WTC11 (cell line): ENCODE results near the gene UBL7. TPM values are rescaled to one million over a fixed set of nuclear protein-coding genes. Genes with fewer than 3 reads are reported as not detected.

ENCODE experiments used
- ATAC-seq: fragments of 200-7000 bp; cut with Tn5 transposase; 2 replicates; pipeline ENCODE4 v1.10.0; 2021; ENCODE audit warnings: mild to moderate bottlenecking, moderate library complexity
- CTCF ChIA-PET: fragments of 300-600 bp; sonication (Branson Sonifier 250); formaldehyde crosslinking; loops from one replicate; lab custom pipeline; 2021; ENCODE audit warnings: antibody characterized with exemption; lab: Charles Lee
- POLR2A ChIA-PET: fragments of 350-600 bp; sonication (Branson Sonifier 250); formaldehyde crosslinking; loops from one replicate; lab custom pipeline; 2021; ENCODE audit warnings: antibody characterized with exemption; lab: Charles Lee
- DNase-seq: peaks from one replicate; pipeline ENCODE4 v3.0.0; 2021; ENCODE audit warnings: low spot score
- H3K27ac Mint-ChIP-seq: 2 replicates; pipeline ENCODE4 v1.8.0; 2021; ENCODE audit warnings: mixed read lengths
- H3K27me3 Mint-ChIP-seq: 2 replicates; pipeline ENCODE4 v1.8.0; 2021; ENCODE audit warnings: low read depth, mild to moderate bottlenecking, moderate library complexity, mixed read lengths
- H3K36me3 Mint-ChIP-seq: 2 replicates; pipeline ENCODE4 v1.8.0; 2021; ENCODE audit warnings: mixed read lengths
- H3K4me1 Mint-ChIP-seq: 2 replicates; pipeline ENCODE4 v1.8.0; 2022; ENCODE audit warnings: mixed read lengths
- H3K4me3 Mint-ChIP-seq: 2 replicates; pipeline ENCODE4 v1.8.0; 2021; ENCODE audit warnings: mild to moderate bottlenecking, moderate library complexity, mixed read lengths
- H3K9me3 Mint-ChIP-seq: 2 replicates; pipeline ENCODE4 v1.8.0; 2021; ENCODE audit warnings: mixed read lengths
- ATF1 ChIP-seq: sonication (generic); formaldehyde crosslinking; IDR thresholded peaks from 2 replicates; pipeline ENCODE4 v1.8.1; 2023; ENCODE audit warnings: mild to moderate bottlenecking, moderate library complexity, missing genetic modification reagents
- ATF6 ChIP-seq: sonication (generic); formaldehyde crosslinking; IDR thresholded peaks from 2 replicates; pipeline ENCODE4 v1.8.1; 2023; ENCODE audit warnings: mild to moderate bottlenecking, missing genetic modification reagents
- CBFB ChIP-seq: sonication (generic); formaldehyde crosslinking; IDR thresholded peaks from 2 replicates; pipeline ENCODE4 v1.8.1; 2022; ENCODE audit warnings: mild to moderate bottlenecking, low read depth, missing genetic modification reagents
- ELF4 ChIP-seq: sonication (generic); formaldehyde crosslinking; IDR thresholded peaks from 2 replicates; pipeline ENCODE4 v1.8.1; 2022; ENCODE audit warnings: low read depth, mild to moderate bottlenecking, moderate library complexity, missing genetic modification reagents
- EMX1 ChIP-seq: fragments of 250-450 bp; sonication (Bioruptor Pico); IDR thresholded peaks from 2 replicates; pipeline ENCODE4 v1.8.0; 2021; ENCODE audit warnings: mild to moderate bottlenecking
- ESRRA ChIP-seq: sonication (generic); formaldehyde crosslinking; IDR thresholded peaks from 2 replicates; pipeline ENCODE4 v1.8.1; 2022; ENCODE audit warnings: mild to moderate bottlenecking, missing genetic modification reagents, borderline replicate concordance
- ETV6 ChIP-seq: sonication (generic); formaldehyde crosslinking; IDR thresholded peaks from 2 replicates; pipeline ENCODE4 v1.8.1; 2022; ENCODE audit warnings: mild to moderate bottlenecking, missing genetic modification reagents
- GABPB1 ChIP-seq: sonication (generic); formaldehyde crosslinking; IDR thresholded peaks from 2 replicates; pipeline ENCODE4 v1.8.1; 2023; ENCODE audit warnings: mild to moderate bottlenecking, missing genetic modification reagents
- IRF1 ChIP-seq: sonication (generic); formaldehyde crosslinking; IDR thresholded peaks from 2 replicates; pipeline ENCODE4 v1.8.0; 2023; ENCODE audit warnings: missing genetic modification reagents
- JAZF1 ChIP-seq: fragments of 250-450 bp; sonication (Bioruptor Pico); IDR thresholded peaks from 2 replicates; pipeline ENCODE4 v1.9.0; 2021; ENCODE audit warnings: moderate library complexity, mild to moderate bottlenecking, inconsistent platforms
- KAT7 ChIP-seq: sonication (generic); formaldehyde crosslinking; IDR thresholded peaks from 2 replicates; pipeline ENCODE4 v1.8.1; 2023; ENCODE audit warnings: missing genetic modification reagents, mild to moderate bottlenecking, borderline replicate concordance
- MXD4 ChIP-seq: fragments of 250-450 bp; sonication (Bioruptor Pico); IDR thresholded peaks from 2 replicates; pipeline ENCODE4 v1.8.0; 2021; ENCODE audit warnings: mild to moderate bottlenecking, moderate library complexity, borderline replicate concordance
- NFYB ChIP-seq: sonication (generic); formaldehyde crosslinking; conservative IDR thresholded peaks from 2 replicates; pipeline ENCODE4 v1.8.0; 2022; ENCODE audit warnings: low read depth, missing genetic modification reagents
- NR3C1 ChIP-seq: sonication (generic); formaldehyde crosslinking; conservative IDR thresholded peaks from 2 replicates; pipeline ENCODE4 v1.8.1; 2023; ENCODE audit warnings: low read depth, mild to moderate bottlenecking, missing genetic modification reagents
- PRRX2 ChIP-seq: fragments of 250-450 bp; sonication (Bioruptor Pico); IDR thresholded peaks from 2 replicates; pipeline ENCODE4 v1.8.0; 2021; ENCODE audit warnings: mild to moderate bottlenecking
- RELA ChIP-seq: sonication (generic); formaldehyde crosslinking; IDR thresholded peaks from 2 replicates; pipeline ENCODE4 v1.8.1; 2022; ENCODE audit warnings: missing genetic modification reagents, mild to moderate bottlenecking, borderline replicate concordance
- TEAD4 ChIP-seq: sonication (generic); formaldehyde crosslinking; IDR thresholded peaks from 2 replicates; pipeline ENCODE4 v1.8.0; 2022; ENCODE audit warnings: mild to moderate bottlenecking, missing genetic modification reagents
- ZMAT4 ChIP-seq: fragments of 250-450 bp; sonication (Bioruptor Pico); IDR thresholded peaks from 2 replicates; pipeline ENCODE4 v1.9.0; 2021; ENCODE audit warnings: mild to moderate bottlenecking
- ZNF138 ChIP-seq: sonication (generic); formaldehyde crosslinking; conservative IDR thresholded peaks from 2 replicates; pipeline ENCODE4 v1.8.1; 2022; ENCODE audit warnings: mild to moderate bottlenecking, moderate library complexity, missing genetic modification reagents
- ZNF232 ChIP-seq: sonication (generic); formaldehyde crosslinking; IDR thresholded peaks from 2 replicates; pipeline ENCODE4 v1.8.0; 2022; ENCODE audit warnings: mild to moderate bottlenecking, missing genetic modification reagents
- ZNF263 ChIP-seq: sonication (generic); formaldehyde crosslinking; IDR thresholded peaks from 2 replicates; pipeline ENCODE4 v1.8.1; 2022; ENCODE audit warnings: low read depth, mild to moderate bottlenecking, moderate library complexity, missing genetic modification reagents
- ZNF317 ChIP-seq: sonication (generic); formaldehyde crosslinking; IDR thresholded peaks from 2 replicates; pipeline ENCODE4 v1.8.1; 2023; ENCODE audit warnings: low read depth, mild to moderate bottlenecking, moderate library complexity, missing genetic modification reagents, borderline replicate concordance
- total RNA-seq: library from RNA; stranded (reverse); gene quantifications from 3 replicates; pipeline ENCODE4 v1.2.3, GENCODE V29; 2021
- TF ChIP-seq, protein P1 (sequence below): sonication (generic); formaldehyde crosslinking; IDR thresholded peaks from 2 replicates; pipeline ENCODE4 v1.8.1; 2022; ENCODE audit warnings: low read depth, missing genetic modification reagents, borderline replicate concordance
- TF ChIP-seq, protein P2 (sequence below): fragments of 250-450 bp; sonication (Bioruptor Pico); IDR thresholded peaks from 2 replicates; pipeline ENCODE4 v2.1.2; 2022; ENCODE audit warnings: mild to moderate bottlenecking, moderate library complexity
- TF ChIP-seq, protein P3 (sequence below): sonication (generic); formaldehyde crosslinking; IDR thresholded peaks from 2 replicates; pipeline ENCODE4 v1.8.1; 2022; ENCODE audit warnings: low read depth, mild to moderate bottlenecking, moderate library complexity, missing genetic modification reagents, borderline replicate concordance
- TF ChIP-seq, protein P4 (sequence below): fragments of 200-600 bp; IDR thresholded peaks from 2 replicates; pipeline ENCODE4 v1.8.0; 2022; ENCODE audit warnings: antibody characterized with exemption

Gene UBL7
- total RNA-seq, 1 experiment from 2014 or later = 70.1 TPM

GRCh38 chr15:74429781-74430400 lies 31.1 kb downstream of the UBL7 start:
- TF ChIP-seq ESRRA (CRISPR knock-in tag) = no peak
- TF ChIP-seq GABPB1 = no peak
- no peak for TF ChIP-seq RELA
- TF ChIP-seq ZMAT4 (CRISPR knock-in tag) = no peak
- TF ChIP-seq ZNF138 (CRISPR knock-in tag) = no peak
- TF ChIP-seq, protein P1, sequence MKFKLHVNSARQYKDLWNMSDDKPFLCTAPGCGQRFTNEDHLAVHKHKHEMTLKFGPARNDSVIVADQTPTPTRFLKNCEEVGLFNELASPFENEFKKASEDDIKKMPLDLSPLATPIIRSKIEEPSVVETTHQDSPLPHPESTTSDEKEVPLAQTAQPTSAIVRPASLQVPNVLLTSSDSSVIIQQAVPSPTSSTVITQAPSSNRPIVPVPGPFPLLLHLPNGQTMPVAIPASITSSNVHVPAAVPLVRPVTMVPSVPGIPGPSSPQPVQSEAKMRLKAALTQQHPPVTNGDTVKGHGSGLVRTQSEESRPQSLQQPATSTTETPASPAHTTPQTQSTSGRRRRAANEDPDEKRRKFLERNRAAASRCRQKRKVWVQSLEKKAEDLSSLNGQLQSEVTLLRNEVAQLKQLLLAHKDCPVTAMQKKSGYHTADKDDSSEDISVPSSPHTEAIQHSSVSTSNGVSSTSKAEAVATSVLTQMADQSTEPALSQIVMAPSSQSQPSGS (CRISPR knock-in tag) = no peak
- no peak for TF ChIP-seq ZNF263 (CRISPR knock-in tag)
- TF ChIP-seq, protein P2, sequence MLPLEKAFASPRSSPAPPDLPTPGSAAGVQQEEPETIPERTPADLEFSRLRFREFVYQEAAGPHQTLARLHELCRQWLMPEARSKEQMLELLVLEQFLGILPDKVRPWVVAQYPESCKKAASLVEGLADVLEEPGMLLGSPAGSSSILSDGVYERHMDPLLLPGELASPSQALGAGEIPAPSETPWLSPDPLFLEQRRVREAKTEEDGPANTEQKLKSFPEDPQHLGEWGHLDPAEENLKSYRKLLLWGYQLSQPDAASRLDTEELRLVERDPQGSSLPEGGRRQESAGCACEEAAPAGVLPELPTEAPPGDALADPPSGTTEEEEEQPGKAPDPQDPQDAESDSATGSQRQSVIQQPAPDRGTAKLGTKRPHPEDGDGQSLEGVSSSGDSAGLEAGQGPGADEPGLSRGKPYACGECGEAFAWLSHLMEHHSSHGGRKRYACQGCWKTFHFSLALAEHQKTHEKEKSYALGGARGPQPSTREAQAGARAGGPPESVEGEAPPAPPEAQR (CRISPR knock-in tag) = no peak
- no peak for TF ChIP-seq TEAD4 (CRISPR knock-in tag)
- no peak for TF ChIP-seq ZNF232 (CRISPR knock-in tag)
- no peak for TF ChIP-seq ATF6 (CRISPR knock-in tag)
- TF ChIP-seq CBFB (CRISPR knock-in tag) = no peak
- TF ChIP-seq MXD4 (CRISPR knock-in tag) = no peak
- TF ChIP-seq NR3C1 = no peak
- no peak for TF ChIP-seq KAT7 (CRISPR knock-in tag)
- no peak for TF ChIP-seq ETV6
- TF ChIP-seq IRF1 = no peak
- TF ChIP-seq, all 79 proteins: peak for 0
- Mint-ChIP-seq H3K36me3 (no peaks in the 10 kb centered on the region), H3K4me3 (no peak overlapping the region), H3K4me1 (peaks cover 44% of the 10 kb centered on the region), H3K9me3 (no peaks in the 10 kb centered on the region), H3K27ac (no peak overlapping the region), H3K27me3 (peaks cover 18% of the 10 kb centered on the region)
- ATAC-seq (no peak), DNase-seq (no peak)
- CTCF ChIA-PET = interaction anchor here (1.5 to 5.6 kb wide), 3 partner anchors 9 to 56 kb away, joined by 7 to 29 read pairs (median 21); no protein-coding TSS in a partner anchor
- POLR2A ChIA-PET = no interaction called here

GRCh38 chr15:74428970-74429780 lies 31.8 kb downstream of the UBL7 start:
- ChIA-PET POLR2A (no interaction called here), CTCF (interaction anchor here (1.5 to 5.6 kb wide), 3 partner anchors 9 to 56 kb away, joined by 7 to 29 read pairs (median 21); no protein-coding TSS in a partner anchor)
- DNase-seq (no peak), ATAC-seq (no peak)
- H3K27me3 Mint-ChIP-seq = peaks cover 12% of the 10 kb centered on the region
- no peak overlapping the region for H3K4me3 Mint-ChIP-seq
- no peaks in the 10 kb centered on the region for H3K36me3 Mint-ChIP-seq
- no peak overlapping the region for H3K27ac Mint-ChIP-seq
- no peaks in the 10 kb centered on the region for H3K9me3 Mint-ChIP-seq
- H3K4me1 Mint-ChIP-seq = peaks cover 41% of the 10 kb centered on the region
- TF ChIP-seq, protein P3, sequence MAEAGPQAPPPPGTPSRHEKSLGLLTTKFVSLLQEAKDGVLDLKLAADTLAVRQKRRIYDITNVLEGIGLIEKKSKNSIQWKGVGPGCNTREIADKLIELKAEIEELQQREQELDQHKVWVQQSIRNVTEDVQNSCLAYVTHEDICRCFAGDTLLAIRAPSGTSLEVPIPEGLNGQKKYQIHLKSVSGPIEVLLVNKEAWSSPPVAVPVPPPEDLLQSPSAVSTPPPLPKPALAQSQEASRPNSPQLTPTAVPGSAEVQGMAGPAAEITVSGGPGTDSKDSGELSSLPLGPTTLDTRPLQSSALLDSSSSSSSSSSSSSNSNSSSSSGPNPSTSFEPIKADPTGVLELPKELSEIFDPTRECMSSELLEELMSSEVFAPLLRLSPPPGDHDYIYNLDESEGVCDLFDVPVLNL (CRISPR knock-in tag) = no peak
- TF ChIP-seq NFYB (CRISPR knock-in tag) (no peak), GABPB1 (no peak), JAZF1 (CRISPR knock-in tag) (no peak), EMX1 (CRISPR knock-in tag) (no peak), ETV6 (no peak), PRRX2 (CRISPR knock-in tag) (no peak), ELF4 (no peak), ATF1 (no peak), ZNF317 (CRISPR knock-in tag) (no peak)
- TF ChIP-seq, protein P4, sequence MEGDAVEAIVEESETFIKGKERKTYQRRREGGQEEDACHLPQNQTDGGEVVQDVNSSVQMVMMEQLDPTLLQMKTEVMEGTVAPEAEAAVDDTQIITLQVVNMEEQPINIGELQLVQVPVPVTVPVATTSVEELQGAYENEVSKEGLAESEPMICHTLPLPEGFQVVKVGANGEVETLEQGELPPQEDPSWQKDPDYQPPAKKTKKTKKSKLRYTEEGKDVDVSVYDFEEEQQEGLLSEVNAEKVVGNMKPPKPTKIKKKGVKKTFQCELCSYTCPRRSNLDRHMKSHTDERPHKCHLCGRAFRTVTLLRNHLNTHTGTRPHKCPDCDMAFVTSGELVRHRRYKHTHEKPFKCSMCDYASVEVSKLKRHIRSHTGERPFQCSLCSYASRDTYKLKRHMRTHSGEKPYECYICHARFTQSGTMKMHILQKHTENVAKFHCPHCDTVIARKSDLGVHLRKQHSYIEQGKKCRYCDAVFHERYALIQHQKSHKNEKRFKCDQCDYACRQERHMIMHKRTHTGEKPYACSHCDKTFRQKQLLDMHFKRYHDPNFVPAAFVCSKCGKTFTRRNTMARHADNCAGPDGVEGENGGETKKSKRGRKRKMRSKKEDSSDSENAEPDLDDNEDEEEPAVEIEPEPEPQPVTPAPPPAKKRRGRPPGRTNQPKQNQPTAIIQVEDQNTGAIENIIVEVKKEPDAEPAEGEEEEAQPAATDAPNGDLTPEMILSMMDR = no peak
